Non-pigmented ciliary epithelial cell (primary cell): ENCODE measurements around the gene CAMTA1.

Experiments used
- DNase-seq: peaks from one replicate; pipeline ENCODE4 v3.0.0-alpha.2; 2010; ENCODE audit warnings: low read depth

CAMTA1 gene

DNA sequence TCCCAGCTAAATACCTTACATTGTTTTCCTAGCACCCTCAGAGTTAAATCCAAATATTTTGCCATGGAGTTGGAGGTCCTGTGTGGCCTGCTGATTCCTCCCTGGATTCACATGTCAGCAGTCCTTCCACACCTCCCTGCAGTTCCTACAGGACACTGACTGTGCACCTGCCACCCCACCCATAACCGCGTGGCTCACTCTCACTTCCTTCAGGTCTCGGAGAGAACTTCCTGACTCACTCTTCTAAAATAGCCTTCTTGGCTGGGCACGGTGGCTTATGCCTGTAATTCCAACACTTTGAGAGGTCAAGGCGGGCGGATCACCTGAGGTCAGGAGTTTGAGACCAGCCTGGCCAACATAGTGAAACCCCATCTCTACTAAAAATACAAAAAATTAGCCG, 8.4 kb upstream of the CAMTA1 start:
- no peak for DNase-seq

DNA sequence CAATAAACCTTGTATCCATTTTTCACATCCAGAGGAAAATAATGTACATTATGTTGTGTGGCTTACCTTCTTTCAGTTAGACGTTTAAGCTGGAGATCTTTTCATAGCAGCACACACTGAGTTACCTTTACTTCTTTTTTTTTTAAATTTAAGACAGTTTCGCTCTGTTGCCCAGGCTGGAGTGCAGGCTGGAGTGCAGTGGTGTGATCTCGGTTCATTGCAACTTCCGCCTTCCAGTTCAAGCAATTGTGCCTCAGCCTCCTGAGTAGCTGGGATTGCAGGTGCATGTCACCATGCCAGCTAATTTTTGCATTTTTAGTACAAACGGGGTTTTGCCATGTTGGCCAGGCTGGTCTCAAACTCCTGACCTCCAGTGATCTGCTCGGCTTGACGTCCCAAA, 7.4 kb upstream of the CAMTA1 start:
- no peak for DNase-seq

DNA sequence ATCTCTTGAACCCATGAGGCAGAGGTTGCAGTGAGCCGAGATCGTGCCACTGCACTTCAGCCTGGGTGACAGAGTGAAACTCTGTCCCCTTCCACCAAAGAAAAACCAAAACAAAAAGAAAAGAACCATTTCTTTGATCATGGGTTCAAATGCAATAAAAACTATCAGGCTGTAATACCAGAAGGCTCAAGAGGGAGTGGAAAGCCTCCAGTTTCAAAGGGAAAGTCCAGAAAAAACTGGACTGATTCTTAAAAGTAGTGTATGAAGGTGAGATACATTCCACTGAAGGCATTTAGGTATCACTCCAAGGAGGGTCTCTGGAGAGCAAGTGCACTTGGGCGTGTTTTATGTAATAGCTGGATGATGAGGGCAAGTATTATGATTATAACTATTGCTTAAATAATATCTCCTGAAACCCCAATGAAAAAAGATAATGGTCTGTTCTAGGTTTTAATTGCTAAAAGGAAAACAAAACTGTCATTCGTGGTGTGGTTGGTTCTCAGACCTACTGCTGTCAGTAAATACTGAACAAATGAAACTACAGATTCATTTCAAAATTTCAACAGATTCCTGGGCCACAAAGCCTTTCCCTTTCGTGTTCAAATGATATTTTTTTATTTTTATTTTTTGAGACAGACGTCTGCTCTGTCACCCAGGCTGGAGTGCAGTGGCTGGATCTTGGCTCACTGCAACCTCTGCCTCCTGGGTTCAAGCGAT, 6.0 kb upstream of the CAMTA1 start:
- no peak for DNase-seq

DNA sequence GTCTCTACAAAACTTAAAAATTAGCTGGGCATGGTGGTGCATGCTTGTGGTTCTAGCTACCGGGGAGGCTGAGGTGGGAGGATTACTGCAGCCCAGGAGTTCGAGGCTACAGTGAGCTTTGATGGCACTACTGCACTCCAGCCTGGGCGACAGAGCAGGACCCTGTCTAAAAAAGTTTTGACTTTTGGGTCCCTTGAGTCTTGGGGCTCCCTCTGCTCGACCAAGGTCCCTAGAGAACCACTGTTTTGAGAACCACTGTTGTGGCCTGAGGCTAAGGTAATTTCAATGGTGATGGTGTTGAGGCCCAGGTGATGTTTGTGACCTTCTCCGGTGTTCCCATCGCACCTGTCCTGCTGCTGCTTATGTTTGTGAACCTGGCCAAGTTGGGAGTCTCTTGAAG, 3.1 kb upstream of the CAMTA1 start:
- no peak for DNase-seq

DNA sequence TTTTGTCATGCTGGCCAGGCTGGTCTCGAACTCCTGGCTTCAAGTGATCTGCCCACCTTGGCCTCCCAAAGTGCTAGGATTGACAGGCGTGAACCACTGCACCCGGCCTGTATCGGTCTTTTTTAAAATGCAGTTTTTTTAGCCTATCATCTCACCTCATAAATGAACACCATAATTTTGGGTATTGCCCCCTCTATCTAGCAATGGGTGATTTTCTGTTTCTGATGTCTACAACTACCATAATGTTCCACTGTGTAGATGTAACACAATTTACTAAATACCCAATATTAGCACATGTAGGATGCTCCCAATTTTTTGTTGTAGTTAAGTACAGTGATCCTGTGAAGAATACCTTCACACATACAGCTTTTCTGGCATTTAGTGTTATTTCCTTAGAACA, 2.0 kb upstream of the CAMTA1 start:
- DNase-seq = no peak

GRCh38 chr1:6783936-6784559, 1.2 kb upstream of the CAMTA1 start:
- no peak for DNase-seq

- DNase-seq = peak; percentile 100
Observed at GRCh38 chr1:6784560-6785317, 515 bp upstream of the CAMTA1 start.

- DNase-seq = no peak
Observed at GRCh38 chr1:6785728-6786505, 663 bp downstream of the CAMTA1 start.

- DNase-seq = no peak
Observed at GRCh38 chr1:6788946-6789345, 3.7 kb downstream of the CAMTA1 start.

DNA sequence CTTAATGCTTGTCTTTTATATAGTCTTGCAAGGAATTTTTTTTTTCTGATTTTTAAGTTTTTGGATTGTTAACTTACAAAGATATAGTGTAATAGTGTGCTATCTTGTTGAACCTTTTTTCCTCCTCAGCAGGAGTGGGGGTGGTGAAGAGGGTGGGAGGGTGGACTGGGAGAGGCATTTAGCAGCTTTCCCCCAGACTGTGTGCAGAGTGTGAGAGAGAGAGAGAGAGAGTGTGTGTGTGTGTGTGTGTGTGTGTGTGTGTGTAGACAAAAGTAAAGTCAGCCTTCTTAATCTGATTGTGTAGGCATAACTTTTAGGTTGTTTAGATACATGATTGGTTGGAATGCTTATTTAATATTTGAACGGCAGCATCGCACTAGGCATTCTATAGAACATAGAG, 4.9 kb downstream of the CAMTA1 start:
- no peak for DNase-seq

GRCh38 chr1:6794164-6794563, 8.9 kb downstream of the CAMTA1 start:
- no peak for DNase-seq

GRCh38 chr1:6795203-6795602, 9.9 kb downstream of the CAMTA1 start:
- DNase-seq = no peak

- DNase-seq = no peak
Observed at GRCh38 chr1:6795661-6796060, 10.4 kb downstream of the CAMTA1 start.

DNA sequence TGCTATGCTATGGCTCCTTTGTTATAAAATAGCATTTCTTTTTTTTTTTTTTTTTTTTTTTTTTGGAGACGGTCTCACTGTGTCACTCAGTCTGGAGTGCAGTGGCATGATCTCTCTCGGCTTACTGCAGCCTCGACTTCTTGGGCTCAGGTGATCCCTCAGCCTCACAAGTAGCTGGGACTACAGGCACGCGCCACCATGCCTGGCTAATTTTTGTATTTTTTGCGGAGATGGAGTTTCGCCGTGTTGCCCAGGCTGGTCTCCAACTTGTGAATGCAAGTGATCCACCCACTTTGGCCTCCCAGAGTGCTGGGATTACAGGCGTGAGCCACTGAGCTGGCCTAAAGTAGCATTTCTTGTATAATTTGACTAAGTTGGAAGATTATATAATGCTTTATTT, 10.8 kb downstream of the CAMTA1 start:
- DNase-seq = no peak

- no peak for DNase-seq
Observed at GRCh38 chr1:6799499-6799898, 14.2 kb downstream of the CAMTA1 start.

GRCh38 chr1:6800745-6801144, 15.5 kb downstream of the CAMTA1 start:
- DNase-seq = no peak

- no peak for DNase-seq
Observed at GRCh38 chr1:6801199-6801598, 15.9 kb downstream of the CAMTA1 start.

DNA sequence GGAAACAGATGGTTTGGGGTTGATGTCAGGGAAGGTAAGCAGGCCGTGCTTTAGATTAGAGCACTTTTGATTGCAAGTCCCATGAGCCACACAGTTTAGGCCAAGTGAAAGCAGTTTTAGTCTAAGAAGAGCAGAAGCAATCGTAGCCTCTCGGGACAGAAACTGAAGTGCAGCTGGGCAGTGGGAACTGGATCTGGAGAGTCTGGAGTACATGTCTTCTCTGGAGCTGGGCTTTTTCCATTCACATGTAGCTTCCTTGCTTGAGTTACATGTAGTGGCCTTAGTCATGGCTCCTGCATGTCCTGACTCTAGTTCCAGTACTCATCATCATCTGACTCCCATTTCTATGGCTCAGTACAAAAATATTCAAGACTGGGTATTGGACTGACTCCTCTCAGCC, 16.7 kb downstream of the CAMTA1 start:
- no peak for DNase-seq

- no peak for DNase-seq
Observed at GRCh38 chr1:6802454-6802853, 17.2 kb downstream of the CAMTA1 start.

GRCh38 chr1:6802893-6803292, 17.6 kb downstream of the CAMTA1 start:
- DNase-seq = no peak

DNA sequence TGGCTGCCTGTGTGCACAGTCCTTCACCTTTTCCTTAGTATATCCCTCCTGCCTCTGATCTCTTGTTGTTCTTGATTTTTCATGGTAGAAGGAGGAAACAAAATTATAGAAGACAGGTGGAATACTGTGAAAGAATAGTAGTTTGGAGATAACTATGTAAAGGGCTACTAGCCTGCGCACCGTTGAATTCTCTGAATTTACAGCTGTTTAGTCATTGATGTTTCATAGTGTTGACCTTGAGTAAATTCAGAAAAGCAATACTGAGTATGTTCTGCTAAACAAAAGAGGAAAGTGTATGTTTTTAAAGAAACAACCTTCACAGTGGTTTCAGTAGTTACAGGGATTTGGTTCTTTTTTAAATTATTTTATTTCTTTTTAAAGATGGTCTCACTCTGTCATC, 18.1 kb downstream of the CAMTA1 start:
- DNase-seq = no peak

DNA sequence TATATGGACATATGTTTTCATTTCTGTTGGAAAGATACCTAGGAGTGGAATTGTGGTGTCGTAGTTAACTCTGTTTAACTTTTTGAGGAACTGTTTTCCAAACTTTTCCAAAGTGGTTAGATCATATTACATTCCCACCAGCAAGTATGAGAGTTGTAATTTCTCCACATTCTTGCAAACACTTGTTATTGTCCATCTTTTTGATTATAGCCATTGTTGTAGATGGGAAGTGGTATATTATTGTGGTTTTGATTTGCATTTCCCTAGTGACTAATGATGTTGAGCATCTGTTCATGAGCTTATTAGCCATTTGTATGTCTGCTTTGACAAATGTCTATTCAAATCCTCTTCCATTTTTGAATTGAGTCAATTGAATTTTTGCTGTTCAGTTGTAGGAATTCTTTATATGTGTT, 19.8 kb downstream of the CAMTA1 start:
- DNase-seq = no peak

DNA sequence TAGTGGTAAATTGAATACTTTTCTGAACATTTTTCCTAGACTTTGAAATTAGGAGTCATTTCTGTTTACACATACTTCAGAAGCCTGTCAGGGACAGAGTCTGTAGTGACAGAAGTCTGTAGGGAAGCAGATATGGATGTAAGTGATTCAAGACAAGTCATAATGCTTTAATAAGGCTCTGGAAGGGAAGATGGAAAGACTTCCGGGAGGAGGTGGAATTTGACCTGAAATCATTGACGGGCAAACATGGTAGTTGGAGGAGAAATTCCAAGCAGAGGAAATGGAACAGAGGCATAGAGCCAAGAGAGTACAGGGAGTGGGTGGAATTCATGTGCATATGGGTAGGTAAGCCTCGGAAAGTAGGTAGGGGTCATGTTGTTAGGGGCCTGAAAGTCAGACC, 22.5 kb downstream of the CAMTA1 start:
- DNase-seq = no peak
